HepG2 (cell line): ENCODE results near the gene SPINDOC. TPM values are rescaled to one million over a fixed set of nuclear protein-coding genes. Genes with fewer than 3 reads are reported as not detected.

ENCODE experiments used
- FOXJ3 ChIP-seq: sonication (generic); formaldehyde crosslinking; IDR thresholded peaks from 2 replicates; pipeline ENCODE4 v1.4.0; 2020; ENCODE audit warnings: missing genetic modification reagents, mild to moderate bottlenecking, borderline replicate concordance
- FOXO1 ChIP-seq: sonication (generic); formaldehyde crosslinking; IDR thresholded peaks from 2 replicates; pipeline ENCODE4 v1.4.0; 2020; ENCODE audit warnings: missing genetic modification reagents
- GABPA ChIP-seq, 2 experiments: IDR thresholded peaks; 2 replicates each; pipeline ENCODE4 v1.6.1; 2011 to 2016; ENCODE audit warnings: low read depth in 2 of 2, low read length in 1 of 2, missing biosample characterization in 1 of 2, missing genetic modification characterization in 1 of 2
- KDM5B ChIP-seq: sonication (generic); formaldehyde crosslinking; IDR thresholded peaks from 2 replicates; pipeline ENCODE4 v1.4.0; 2020; ENCODE audit warnings: missing genetic modification reagents, mild to moderate bottlenecking, borderline replicate concordance
- KLF13 ChIP-seq: sonication (generic); formaldehyde crosslinking; IDR thresholded peaks from 2 replicates; pipeline ENCODE4 v1.4.0; 2020; ENCODE audit warnings: mild to moderate bottlenecking, missing genetic modification reagents
- NPAS2 ChIP-seq: sonication (generic); formaldehyde crosslinking; IDR thresholded peaks from 2 replicates; pipeline ENCODE4 v1.8.0; 2022; ENCODE audit warnings: mild to moderate bottlenecking, missing genetic modification reagents, borderline replicate concordance
- TCF7L2 ChIP-seq: IDR thresholded peaks from 2 replicates; pipeline ENCODE4 v1.6.1; 2011; ENCODE audit warnings: mild to moderate bottlenecking, low read depth, low read length, moderate library complexity
- TEAD3 ChIP-seq: optimal IDR thresholded peaks from 2 replicates; pipeline ENCODE3; 2016; ENCODE audit warnings: borderline replicate concordance
- TP53 ChIP-seq: sonication (generic); formaldehyde crosslinking; conservative IDR thresholded peaks from 2 replicates; pipeline ENCODE4 v1.4.0; 2020; ENCODE audit warnings: missing genetic modification reagents
- U2AF2 ChIP-seq: fragments of 200-400 bp; formaldehyde crosslinking; IDR thresholded peaks from 2 replicates; pipeline ENCODE4 v1.6.1; 2017; ENCODE audit warnings: low read depth, mild to moderate bottlenecking, low read length
- ZBTB42 ChIP-seq: sonication (generic); formaldehyde crosslinking; IDR thresholded peaks from 2 replicates; pipeline ENCODE4 v1.5.0; 2020; ENCODE audit warnings: mild to moderate bottlenecking, missing genetic modification reagents
- ZFP82 ChIP-seq: sonication (generic); formaldehyde crosslinking; IDR thresholded peaks from 2 replicates; pipeline ENCODE4 v1.5.1; 2020; ENCODE audit warnings: mild to moderate bottlenecking, missing genetic modification reagents, borderline replicate concordance
- ZNF230 ChIP-seq: sonication (generic); formaldehyde crosslinking; IDR thresholded peaks from 2 replicates; pipeline ENCODE4 v1.4.0; 2020; ENCODE audit warnings: mild to moderate bottlenecking, missing genetic modification reagents
- ZNF34 ChIP-seq: sonication (generic); formaldehyde crosslinking; IDR thresholded peaks from 2 replicates; pipeline ENCODE4 v1.4.0; 2020; ENCODE audit warnings: mild to moderate bottlenecking, missing genetic modification reagents, borderline replicate concordance
- ZNF703 ChIP-seq: sonication (generic); formaldehyde crosslinking; IDR thresholded peaks from 2 replicates; pipeline ENCODE4 v1.5.1; 2020; ENCODE audit warnings: missing genetic modification reagents, mild to moderate bottlenecking, moderate library complexity, borderline replicate concordance
- polyA plus RNA-seq, 8 experiments: library from polyadenylated mRNA; depleted of rRNA in 3 of 8; stranded (reverse) in 7 of 8; unstranded in 1 of 8; fragments of >200 nt; fragmentation: Illumina TruSeq in 4 of 8; extraction: Trizol in 4 of 8; gene quantifications; 2 replicates each; pipeline versions ENCODE4 v1.2.1 to v1.2.3, GENCODE V29; 2011 to 2016; ENCODE audit warnings: low read depth in 4 of 8, missing spikeins in 1 of 8, mixed read lengths in 1 of 8; ENCODE audit not compliant: insufficient read depth in 1 of 8
- total RNA-seq, 5 experiments: library from RNA; depleted of rRNA; stranded (reverse); fragments of >200 nt; fragmentation: Illumina TruSeq; extraction: Trizol; gene quantifications; 2 replicates each; pipeline ENCODE4 v1.2.3, GENCODE V29; 2016; ENCODE audit warnings: low read depth in 1 of 5
- TF ChIP-seq, protein P1 (sequence below): sonication (generic); formaldehyde crosslinking; IDR thresholded peaks from 2 replicates; pipeline ENCODE4 v1.9.0; 2021; ENCODE audit warnings: missing genetic modification reagents, borderline replicate concordance
- TF ChIP-seq, protein P2 (sequence below): IDR thresholded peaks from 2 replicates; pipeline ENCODE4 v1.6.1; 2012; ENCODE audit warnings: low read length, improper control_type of control experiment
- TF ChIP-seq, protein P3 (sequence below): sonication (generic); formaldehyde crosslinking; IDR thresholded peaks from 2 replicates; pipeline ENCODE4 v1.4.0; 2020; ENCODE audit warnings: missing genetic modification reagents

SPINDOC gene
- total and polyA plus RNA-seq, 2 of the 13 experiments (the other 11 are each of a cell fraction or from before 2014, with no cell fraction given) = 21.4 to 29.9 TPM

DNA sequence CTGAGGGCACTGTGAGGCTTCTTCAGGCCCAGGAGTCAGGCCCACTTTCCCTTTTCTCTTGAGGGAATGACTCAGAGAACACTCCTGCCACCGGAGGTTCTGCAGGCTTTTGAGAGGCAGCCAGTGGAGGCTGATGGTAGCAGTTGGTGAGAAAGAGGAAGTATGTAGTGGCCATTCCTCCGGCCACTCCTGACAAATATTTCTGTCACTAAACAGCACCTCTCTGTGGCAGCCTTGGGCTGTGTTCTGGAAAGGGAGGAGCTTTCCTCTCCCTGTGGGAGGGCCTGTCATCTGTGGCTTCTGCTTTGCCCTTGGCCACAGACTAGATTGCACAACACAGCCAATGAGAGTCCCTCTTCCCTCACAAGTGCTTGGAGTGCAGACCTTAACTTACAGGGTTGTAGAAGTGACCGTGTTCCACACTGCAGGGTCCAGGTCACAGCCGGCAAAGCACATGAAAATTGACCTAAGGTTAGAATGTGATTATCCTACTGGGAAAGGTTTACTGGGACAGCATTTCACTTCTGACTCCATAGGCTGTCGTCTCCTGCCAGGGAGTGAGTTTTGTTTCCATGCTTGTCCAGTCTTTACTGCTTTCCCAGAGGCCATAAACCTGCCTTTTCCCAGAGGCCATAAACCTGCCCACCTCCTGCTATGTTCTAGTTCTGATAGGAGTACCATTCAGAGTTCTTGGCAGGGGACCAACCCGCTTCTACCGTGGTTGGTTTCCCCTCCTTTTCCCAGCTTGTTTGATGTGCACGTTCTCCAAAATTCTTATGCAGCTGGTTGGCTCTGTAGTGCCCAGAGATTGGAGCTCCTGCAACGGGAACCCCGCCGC is 58.9 kb downstream of the SPINDOC start (continued):
- TF ChIP-seq ZFP82 (CRISPR knock-in tag) (no peak), NPAS2 (no peak), ZBTB42 (CRISPR knock-in tag) (no peak), ZNF703 (CRISPR knock-in tag) (no peak), ZNF34 (CRISPR knock-in tag) (no peak), ZNF230 (no peak), KDM5B (CRISPR knock-in tag) (peak; percentile 32; the same call in 1 of the 2 replicates), FOXO1 (CRISPR knock-in tag) (0 out of 2 replicates have a peak, but pooled peaks have one; percentile 74), U2AF2 (no peak), TP53 (CRISPR knock-in tag) (no peak), TCF7L2 (no peak), FOXJ3 (no peak), KLF13 (CRISPR knock-in tag) (no peak), TEAD3 (CRISPR knock-in tag) (peak; percentile 86), GABPA (IDR thresholded peaks at IDR 0.05; ENCODE audit: low read depth, low read length) (no peak), GABPA (CRISPR knock-in tag; IDR thresholded peaks at IDR 0.05; ENCODE audit: low read depth) (peak; percentile 61; the same call in 1 of the 2 replicates)
- TF ChIP-seq, protein P1, sequence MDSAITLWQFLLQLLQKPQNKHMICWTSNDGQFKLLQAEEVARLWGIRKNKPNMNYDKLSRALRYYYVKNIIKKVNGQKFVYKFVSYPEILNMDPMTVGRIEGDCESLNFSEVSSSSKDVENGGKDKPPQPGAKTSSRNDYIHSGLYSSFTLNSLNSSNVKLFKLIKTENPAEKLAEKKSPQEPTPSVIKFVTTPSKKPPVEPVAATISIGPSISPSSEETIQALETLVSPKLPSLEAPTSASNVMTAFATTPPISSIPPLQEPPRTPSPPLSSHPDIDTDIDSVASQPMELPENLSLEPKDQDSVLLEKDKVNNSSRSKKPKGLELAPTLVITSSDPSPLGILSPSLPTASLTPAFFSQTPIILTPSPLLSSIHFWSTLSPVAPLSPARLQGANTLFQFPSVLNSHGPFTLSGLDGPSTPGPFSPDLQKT (CRISPR knock-in tag) = no peak
- TF ChIP-seq, protein P2, sequence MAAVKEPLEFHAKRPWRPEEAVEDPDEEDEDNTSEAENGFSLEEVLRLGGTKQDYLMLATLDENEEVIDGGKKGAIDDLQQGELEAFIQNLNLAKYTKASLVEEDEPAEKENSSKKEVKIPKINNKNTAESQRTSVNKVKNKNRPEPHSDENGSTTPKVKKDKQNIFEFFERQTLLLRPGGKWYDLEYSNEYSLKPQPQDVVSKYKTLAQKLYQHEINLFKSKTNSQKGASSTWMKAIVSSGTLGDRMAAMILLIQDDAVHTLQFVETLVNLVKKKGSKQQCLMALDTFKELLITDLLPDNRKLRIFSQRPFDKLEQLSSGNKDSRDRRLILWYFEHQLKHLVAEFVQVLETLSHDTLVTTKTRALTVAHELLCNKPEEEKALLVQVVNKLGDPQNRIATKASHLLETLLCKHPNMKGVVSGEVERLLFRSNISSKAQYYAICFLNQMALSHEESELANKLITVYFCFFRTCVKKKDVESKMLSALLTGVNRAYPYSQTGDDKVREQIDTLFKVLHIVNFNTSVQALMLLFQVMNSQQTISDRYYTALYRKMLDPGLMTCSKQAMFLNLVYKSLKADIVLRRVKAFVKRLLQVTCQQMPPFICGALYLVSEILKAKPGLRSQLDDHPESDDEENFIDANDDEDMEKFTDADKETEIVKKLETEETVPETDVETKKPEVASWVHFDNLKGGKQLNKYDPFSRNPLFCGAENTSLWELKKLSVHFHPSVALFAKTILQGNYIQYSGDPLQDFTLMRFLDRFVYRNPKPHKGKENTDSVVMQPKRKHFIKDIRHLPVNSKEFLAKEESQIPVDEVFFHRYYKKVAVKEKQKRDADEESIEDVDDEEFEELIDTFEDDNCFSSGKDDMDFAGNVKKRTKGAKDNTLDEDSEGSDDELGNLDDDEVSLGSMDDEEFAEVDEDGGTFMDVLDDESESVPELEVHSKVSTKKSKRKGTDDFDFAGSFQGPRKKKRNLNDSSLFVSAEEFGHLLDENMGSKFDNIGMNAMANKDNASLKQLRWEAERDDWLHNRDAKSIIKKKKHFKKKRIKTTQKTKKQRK = no peak
- TF ChIP-seq, protein P3, sequence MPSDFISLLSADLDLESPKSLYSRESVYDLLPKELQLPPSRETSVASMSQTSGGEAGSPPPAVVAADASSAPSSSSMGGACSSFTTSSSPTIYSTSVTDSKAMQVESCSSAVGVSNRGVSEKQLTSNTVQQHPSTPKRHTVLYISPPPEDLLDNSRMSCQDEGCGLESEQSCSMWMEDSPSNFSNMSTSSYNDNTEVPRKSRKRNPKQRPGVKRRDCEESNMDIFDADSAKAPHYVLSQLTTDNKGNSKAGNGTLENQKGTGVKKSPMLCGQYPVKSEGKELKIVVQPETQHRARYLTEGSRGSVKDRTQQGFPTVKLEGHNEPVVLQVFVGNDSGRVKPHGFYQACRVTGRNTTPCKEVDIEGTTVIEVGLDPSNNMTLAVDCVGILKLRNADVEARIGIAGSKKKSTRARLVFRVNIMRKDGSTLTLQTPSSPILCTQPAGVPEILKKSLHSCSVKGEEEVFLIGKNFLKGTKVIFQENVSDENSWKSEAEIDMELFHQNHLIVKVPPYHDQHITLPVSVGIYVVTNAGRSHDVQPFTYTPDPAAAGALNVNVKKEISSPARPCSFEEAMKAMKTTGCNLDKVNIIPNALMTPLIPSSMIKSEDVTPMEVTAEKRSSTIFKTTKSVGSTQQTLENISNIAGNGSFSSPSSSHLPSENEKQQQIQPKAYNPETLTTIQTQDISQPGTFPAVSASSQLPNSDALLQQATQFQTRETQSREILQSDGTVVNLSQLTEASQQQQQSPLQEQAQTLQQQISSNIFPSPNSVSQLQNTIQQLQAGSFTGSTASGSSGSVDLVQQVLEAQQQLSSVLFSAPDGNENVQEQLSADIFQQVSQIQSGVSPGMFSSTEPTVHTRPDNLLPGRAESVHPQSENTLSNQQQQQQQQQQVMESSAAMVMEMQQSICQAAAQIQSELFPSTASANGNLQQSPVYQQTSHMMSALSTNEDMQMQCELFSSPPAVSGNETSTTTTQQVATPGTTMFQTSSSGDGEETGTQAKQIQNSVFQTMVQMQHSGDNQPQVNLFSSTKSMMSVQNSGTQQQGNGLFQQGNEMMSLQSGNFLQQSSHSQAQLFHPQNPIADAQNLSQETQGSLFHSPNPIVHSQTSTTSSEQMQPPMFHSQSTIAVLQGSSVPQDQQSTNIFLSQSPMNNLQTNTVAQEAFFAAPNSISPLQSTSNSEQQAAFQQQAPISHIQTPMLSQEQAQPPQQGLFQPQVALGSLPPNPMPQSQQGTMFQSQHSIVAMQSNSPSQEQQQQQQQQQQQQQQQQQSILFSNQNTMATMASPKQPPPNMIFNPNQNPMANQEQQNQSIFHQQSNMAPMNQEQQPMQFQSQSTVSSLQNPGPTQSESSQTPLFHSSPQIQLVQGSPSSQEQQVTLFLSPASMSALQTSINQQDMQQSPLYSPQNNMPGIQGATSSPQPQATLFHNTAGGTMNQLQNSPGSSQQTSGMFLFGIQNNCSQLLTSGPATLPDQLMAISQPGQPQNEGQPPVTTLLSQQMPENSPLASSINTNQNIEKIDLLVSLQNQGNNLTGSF (CRISPR knock-in tag) = no peak
